Panc1 (cell line): ENCODE results near the gene KNDC1. TPM values are rescaled to one million over a fixed set of nuclear protein-coding genes. Genes with fewer than 3 reads are reported as not detected.

Source experiments
- ATAC-seq: fragments of 200-7000 bp; cut with Tn5 transposase; 2 replicates; pipeline ENCODE4 v1.9.1; 2020; ENCODE audit warnings: mild to moderate bottlenecking, moderate library complexity
- BruUV-seq: library from RNA; stranded (reverse); fragments of 400-500 nt; replicated peaks from 2 replicates; lab custom pipeline; 2021; lab: Mats Ljungman, UMichigan
- CTCF ChIA-PET: fragments of 300-600 bp; sonication (Branson Sonifier 250); formaldehyde crosslinking; loops from one replicate; lab custom pipeline; 2022; ENCODE audit warnings: antibody characterized with exemption; lab: Charles Lee
- POLR2A ChIA-PET: fragments of 300-600 bp; sonication (Branson Sonifier 250); formaldehyde crosslinking; loops from one replicate; lab custom pipeline; 2022; ENCODE audit warnings: antibody characterized with exemption; lab: Charles Lee
- DNase-seq: peaks from one replicate; pipeline ENCODE4 v3.0.0-alpha.2; 2010; ENCODE audit warnings: low read depth, low spot score
- H3K27ac ChIP-seq: 2 replicates; pipeline ENCODE4 v1.5.1; 2011; ENCODE audit warnings: mild to moderate bottlenecking, low read length, inconsistent platforms
- H3K27me3 ChIP-seq: fragments of 200-500 bp; sonication (Bioruptor generic); 2 replicates; pipeline ENCODE4 v1.6.0; 2014; ENCODE audit warnings: low read length, inconsistent platforms; ENCODE audit not compliant: control insufficient read depth, insufficient read depth
- H3K36me3 ChIP-seq: fragments of 200-500 bp; sonication (Bioruptor generic); 2 replicates; pipeline ENCODE4 v1.5.1; 2014; ENCODE audit warnings: inconsistent platforms, mild to moderate bottlenecking, low read length, moderate library complexity; ENCODE audit not compliant: control insufficient read depth, insufficient read depth
- H3K4me1 ChIP-seq: 2 replicates; pipeline ENCODE4 v1.5.1; 2011; ENCODE audit warnings: inconsistent platforms, mild to moderate bottlenecking, low read length, moderate library complexity; ENCODE audit not compliant: control insufficient read depth, insufficient read depth
- H3K4me3 ChIP-seq, 2 experiments: 2 replicates each; pipeline ENCODE4 v1.5.1; 2011 to 2012; ENCODE audit warnings: low read depth in 2 of 2, low read length in 2 of 2, mild to moderate bottlenecking in 2 of 2, inconsistent platforms in 1 of 2, moderate library complexity in 1 of 2
- H3K9me3 ChIP-seq: fragments of 200-500 bp; sonication (Bioruptor generic); 2 replicates; pipeline ENCODE4 v1.5.1; 2014; ENCODE audit warnings: low read depth, mild to moderate bottlenecking, inconsistent platforms, low read length, moderate library complexity; ENCODE audit not compliant: control insufficient read depth, insufficient read depth
- POLR2AphosphoS5 ChIP-seq: IDR thresholded peaks from 2 replicates; pipeline ENCODE4 v1.6.1; 2012; ENCODE audit warnings: mild to moderate bottlenecking, low read depth, low read length, moderate library complexity
- SIN3A ChIP-seq: IDR thresholded peaks from 2 replicates; pipeline ENCODE4 v1.6.1; 2012; ENCODE audit warnings: low read depth, mild to moderate bottlenecking, low read length, moderate library complexity, borderline replicate concordance; ENCODE audit not compliant: insufficient read depth
- TCF7L2 ChIP-seq: IDR thresholded peaks from 2 replicates; pipeline ENCODE4 v1.6.1; 2011; ENCODE audit warnings: mild to moderate bottlenecking, low read depth, low read length, inconsistent platforms
- in situ Hi-C: cut with HindIII; loops from 2 replicates; pipeline ENCODE4 v1.10.0; 2016; ENCODE audit warnings: low sequenced_read_pairs, low pct_unique_long_range_greater_than_20kb
- intact Hi-C: fragments of 100-400 bp; cut with micrococcal nuclease; formaldehyde crosslinking; loops from one replicate; pipeline ENCODE4 v1.10.0; 2022; ENCODE audit not compliant: unreplicated experiment
- total RNA-seq: library from RNA; stranded (reverse); gene quantifications from one replicate; pipeline ENCODE4 v1.2.1, GENCODE V29; 2021; ENCODE audit not compliant: unreplicated experiment
- TF ChIP-seq, protein P1 (sequence below): fragments of 450-650 bp; IDR thresholded peaks from 2 replicates; pipeline ENCODE4 v1.5.1; 2017; ENCODE audit warnings: mild to moderate bottlenecking
- TF ChIP-seq, protein P2 (sequence below), 2 experiments: IDR thresholded peaks; 2 replicates each; pipeline ENCODE4 v1.6.1; 2011 to 2012; ENCODE audit warnings: low read depth in 2 of 2, control low read depth in 1 of 2, low read length in 1 of 2, mild to moderate bottlenecking in 1 of 2, moderate library complexity in 1 of 2; ENCODE audit not compliant: insufficient read depth in 1 of 2

The KNDC1 gene
- total RNA-seq, 1 experiment from 2014 or later: 2.6 TPM

DNA sequence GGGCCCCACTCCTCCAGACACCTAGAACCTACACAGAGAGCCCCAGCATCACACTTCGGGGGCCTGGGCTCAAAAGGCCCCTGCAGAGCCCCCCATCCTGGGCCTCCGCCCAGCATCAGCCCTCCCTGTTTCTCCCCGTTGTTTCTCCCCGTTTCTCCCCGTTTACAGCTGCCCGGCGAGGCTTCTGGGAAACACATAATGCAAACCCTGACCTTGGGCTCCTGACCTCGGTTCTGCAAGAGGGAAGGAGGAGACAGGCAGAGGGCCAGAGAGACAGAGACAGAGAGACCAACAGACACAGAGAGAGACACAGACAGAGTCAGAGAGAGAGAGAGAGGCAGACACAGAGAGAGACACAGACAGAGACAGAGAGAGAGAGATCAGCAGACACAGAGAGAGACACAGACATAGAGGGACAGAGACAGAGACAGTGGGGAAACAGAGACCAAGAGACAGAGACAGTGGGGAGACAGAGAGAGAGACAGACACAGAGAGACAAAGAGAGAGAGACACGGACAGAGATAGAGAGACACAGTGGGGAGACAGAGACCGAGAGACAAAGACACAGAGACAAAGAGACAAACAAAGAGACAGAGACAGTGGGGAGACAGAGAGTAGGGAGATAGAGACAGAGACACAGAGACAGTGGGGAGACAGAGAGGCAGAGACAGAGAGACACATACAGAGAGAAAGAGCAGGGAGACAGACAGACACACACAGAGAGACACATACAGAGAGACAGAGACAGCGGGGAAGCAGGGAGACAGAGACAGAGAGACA, 90.1 kb downstream of the KNDC1 start:
- ChIA-PET POLR2A (no interaction called here), CTCF (no interaction called here)
- BruUV-seq: no TSS peak
- Histone ChIP-seq H3K27me3 (no peaks in the 10 kb centered on the region), H3K4me3 (no peak overlapping the region), H3K27ac (no peak overlapping the region), H3K9me3 (no peaks in the 10 kb centered on the region), H3K4me1 (no peaks in the 10 kb centered on the region), H3K36me3 (no peaks in the 10 kb centered on the region)
- in situ Hi-C loops (no loop called here), intact Hi-C loops (no loop called here)
- ATAC-seq (no peak), DNase-seq (no peak)
- TF ChIP-seq TCF7L2 (no peak), POLR2AphosphoS5 (no peak), SIN3A (no peak)
- TF ChIP-seq, protein P1, sequence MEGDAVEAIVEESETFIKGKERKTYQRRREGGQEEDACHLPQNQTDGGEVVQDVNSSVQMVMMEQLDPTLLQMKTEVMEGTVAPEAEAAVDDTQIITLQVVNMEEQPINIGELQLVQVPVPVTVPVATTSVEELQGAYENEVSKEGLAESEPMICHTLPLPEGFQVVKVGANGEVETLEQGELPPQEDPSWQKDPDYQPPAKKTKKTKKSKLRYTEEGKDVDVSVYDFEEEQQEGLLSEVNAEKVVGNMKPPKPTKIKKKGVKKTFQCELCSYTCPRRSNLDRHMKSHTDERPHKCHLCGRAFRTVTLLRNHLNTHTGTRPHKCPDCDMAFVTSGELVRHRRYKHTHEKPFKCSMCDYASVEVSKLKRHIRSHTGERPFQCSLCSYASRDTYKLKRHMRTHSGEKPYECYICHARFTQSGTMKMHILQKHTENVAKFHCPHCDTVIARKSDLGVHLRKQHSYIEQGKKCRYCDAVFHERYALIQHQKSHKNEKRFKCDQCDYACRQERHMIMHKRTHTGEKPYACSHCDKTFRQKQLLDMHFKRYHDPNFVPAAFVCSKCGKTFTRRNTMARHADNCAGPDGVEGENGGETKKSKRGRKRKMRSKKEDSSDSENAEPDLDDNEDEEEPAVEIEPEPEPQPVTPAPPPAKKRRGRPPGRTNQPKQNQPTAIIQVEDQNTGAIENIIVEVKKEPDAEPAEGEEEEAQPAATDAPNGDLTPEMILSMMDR: no peak
- TF ChIP-seq, protein P2, sequence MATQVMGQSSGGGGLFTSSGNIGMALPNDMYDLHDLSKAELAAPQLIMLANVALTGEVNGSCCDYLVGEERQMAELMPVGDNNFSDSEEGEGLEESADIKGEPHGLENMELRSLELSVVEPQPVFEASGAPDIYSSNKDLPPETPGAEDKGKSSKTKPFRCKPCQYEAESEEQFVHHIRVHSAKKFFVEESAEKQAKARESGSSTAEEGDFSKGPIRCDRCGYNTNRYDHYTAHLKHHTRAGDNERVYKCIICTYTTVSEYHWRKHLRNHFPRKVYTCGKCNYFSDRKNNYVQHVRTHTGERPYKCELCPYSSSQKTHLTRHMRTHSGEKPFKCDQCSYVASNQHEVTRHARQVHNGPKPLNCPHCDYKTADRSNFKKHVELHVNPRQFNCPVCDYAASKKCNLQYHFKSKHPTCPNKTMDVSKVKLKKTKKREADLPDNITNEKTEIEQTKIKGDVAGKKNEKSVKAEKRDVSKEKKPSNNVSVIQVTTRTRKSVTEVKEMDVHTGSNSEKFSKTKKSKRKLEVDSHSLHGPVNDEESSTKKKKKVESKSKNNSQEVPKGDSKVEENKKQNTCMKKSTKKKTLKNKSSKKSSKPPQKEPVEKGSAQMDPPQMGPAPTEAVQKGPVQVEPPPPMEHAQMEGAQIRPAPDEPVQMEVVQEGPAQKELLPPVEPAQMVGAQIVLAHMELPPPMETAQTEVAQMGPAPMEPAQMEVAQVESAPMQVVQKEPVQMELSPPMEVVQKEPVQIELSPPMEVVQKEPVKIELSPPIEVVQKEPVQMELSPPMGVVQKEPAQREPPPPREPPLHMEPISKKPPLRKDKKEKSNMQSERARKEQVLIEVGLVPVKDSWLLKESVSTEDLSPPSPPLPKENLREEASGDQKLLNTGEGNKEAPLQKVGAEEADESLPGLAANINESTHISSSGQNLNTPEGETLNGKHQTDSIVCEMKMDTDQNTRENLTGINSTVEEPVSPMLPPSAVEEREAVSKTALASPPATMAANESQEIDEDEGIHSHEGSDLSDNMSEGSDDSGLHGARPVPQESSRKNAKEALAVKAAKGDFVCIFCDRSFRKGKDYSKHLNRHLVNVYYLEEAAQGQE (IDR thresholded peaks at IDR 0.05; ENCODE audit: insufficient read depth in 1 of 2, low read depth in 2 of 2, low read length in 1 of 2): no peak

DNA sequence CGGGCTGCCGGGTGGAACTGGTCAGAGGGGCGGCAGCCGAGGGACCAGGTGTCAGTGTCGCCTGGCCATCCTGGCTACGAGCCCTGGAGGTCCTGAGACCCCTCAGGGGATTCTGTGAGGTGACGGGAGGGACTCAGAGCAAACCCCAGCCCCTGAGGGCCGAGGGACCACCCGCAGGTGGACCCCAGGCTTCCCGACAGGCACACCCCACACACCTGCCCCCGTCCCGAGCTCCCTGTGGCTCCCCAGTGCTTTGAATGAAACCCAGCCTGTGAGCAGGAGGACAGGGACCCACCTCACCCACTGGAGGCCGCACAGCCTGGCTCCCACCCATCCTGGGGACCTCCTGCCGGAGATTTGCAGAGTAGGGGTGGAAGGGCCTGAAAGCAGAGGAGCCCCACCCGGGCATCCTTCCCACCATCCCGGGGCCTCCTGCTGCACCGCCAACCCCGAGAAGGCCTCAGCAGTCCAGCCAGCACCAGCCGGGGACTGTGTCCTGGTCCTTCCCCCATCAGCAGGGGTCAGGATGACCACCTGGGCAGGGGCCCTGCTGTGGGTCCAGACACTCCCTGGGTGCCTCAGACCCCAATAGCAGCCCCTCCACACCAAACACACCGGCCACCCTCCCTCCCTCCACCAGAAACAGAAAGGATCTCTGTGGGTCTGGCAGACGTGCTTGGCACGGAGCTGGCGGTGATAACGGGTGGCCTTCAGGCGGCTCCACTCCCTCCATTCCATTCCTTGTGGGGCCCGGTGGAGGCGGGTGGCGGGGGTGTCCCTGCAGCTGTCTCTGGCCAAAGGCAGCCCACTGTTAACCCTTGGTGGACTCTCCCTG, 91.6 kb downstream of the KNDC1 start:
- no peak for DNase-seq
- no peaks in the 10 kb centered on the region for H3K4me1 ChIP-seq
- intact Hi-C loops: no loop called here
- H3K36me3 ChIP-seq: no peaks in the 10 kb centered on the region
- peak; percentile 19; the same call in 1 of the 2 replicates for ATAC-seq
- no peaks in the 10 kb centered on the region for H3K9me3 ChIP-seq
- no peak for TF ChIP-seq SIN3A
- POLR2A ChIA-PET: interaction anchor here (0.6 kb wide), 2 partner anchors 13 to 19 kb away, joined by 7 to 9 read pairs; no protein-coding TSS in a partner anchor
- H3K27me3 ChIP-seq: no peaks in the 10 kb centered on the region
- CTCF ChIA-PET: no interaction called here
- H3K27ac ChIP-seq: no peak overlapping the region
- no peak overlapping the region for H3K4me3 ChIP-seq
- BruUV-seq: no TSS peak
- in situ Hi-C loops: no loop called here
